HG02798 (cell line): ENCODE measurements around the gene SAMD4B.

Experiments used
- ATAC-seq: cut with Tn5 transposase; IDR thresholded peaks from one replicate; pipeline ENCODE4 v1.9.1; 2021; ENCODE audit warnings: mild to moderate bottlenecking; ENCODE audit not compliant: unreplicated experiment, poor library complexity

SAMD4B gene, protein sequence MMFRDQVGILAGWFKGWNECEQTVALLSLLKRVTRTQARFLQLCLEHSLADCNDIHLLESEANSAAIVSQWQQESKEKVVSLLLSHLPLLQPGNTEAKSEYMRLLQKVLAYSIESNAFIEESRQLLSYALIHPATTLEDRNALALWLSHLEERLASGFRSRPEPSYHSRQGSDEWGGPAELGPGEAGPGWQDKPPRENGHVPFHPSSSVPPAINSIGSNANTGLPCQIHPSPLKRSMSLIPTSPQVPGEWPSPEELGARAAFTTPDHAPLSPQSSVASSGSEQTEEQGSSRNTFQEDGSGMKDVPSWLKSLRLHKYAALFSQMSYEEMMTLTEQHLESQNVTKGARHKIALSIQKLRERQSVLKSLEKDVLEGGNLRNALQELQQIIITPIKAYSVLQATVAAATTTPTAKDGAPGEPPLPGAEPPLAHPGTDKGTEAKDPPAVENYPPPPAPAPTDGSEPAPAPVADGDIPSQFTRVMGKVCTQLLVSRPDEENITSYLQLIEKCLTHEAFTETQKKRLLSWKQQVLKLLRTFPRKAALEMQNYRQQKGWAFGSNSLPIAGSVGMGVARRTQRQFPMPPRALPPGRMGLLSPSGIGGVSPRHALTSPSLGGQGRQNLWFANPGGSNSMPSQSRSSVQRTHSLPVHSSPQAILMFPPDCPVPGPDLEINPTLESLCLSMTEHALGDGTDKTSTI

DNA sequence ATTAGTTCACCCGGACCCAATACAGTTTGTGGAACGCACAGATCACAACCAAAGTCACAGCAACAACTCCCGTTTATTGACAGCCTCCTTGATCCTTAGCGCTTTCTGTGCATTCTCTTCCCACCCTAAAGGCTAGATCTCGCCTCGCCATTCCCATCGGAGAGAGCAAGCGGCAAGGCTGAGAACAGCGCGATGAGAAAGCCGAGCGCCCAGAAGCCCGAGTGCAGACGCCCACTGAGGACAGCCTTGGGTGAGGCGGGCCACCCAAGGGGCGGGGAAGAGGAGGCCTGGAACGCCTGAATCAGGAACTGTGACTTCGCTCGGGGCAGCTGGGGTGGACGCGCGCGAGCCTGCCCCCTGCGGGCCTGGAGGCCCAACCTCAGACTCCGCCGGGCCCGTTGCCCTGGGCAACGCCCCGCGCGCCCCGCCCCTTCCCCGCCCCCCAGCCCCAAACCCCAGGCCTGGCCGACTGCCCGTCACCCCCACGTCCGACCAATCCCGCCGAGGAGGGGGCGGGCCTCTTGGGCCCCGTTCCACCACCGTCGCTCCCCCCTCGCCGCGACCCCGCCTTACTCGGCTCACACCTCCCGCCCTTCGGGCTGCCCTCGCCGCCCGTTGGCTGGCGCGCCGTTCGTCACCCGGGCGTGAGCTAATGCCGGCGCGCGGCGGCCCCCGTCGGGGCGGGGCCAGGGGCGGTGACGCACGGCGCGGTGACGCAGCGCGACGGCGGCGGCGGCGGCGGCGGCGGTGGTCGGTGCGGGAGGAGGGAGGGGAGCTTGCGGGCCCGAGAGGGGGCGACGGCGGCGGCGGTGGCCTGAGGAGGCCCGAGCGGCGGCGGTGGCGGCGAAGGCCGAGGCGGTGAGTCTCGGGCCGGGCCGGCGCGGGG is at the start of gene SAMD4B:
SAMD4B (plus strand) TSS at position 703 of the 886 bp plus-strand sequence. CDS start 14,473 bp downstream, outside the sequence.
- ATAC-seq = peak; percentile 93

- ATAC-seq = no peak
Observed at GRCh38 chr19:39293394-39293793, 48.8 kb upstream of the SAMD4B start.

DNA sequence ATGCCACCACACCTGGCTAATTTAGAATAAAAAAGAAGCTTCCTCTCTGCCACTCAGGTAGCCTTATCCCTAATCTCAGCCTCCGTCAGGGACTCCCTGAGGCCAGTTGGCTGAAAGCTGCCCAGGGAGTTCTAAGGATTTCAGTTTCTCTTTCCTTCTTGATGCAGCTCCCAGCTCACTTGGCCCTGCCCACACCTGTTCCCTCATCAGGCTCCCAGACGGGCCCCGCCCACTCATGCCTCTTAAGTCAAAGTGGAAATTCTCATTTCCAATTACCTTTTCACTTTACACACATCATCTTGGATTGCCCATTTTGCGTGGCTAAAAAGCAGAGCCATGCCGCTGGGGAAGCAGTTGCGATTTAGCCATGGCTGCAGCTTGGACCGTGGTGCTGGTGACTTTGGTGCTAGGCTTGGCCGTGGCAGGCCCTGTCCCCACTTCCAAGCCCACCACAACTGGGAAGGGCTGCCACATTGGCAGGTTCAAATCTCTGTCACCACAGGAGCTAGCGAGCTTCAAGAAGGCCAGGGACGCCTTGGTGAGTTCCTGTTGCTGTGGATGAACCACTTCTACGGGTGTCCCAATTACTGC is 46.1 kb upstream of the SAMD4B start, which contains the start of gene IFNL1:
IFNL1 (plus strand) TSS at position 353 of the 591 bp plus-strand sequence; CDS start at position 368, 15 bp downstream.
- ATAC-seq = no peak

DNA sequence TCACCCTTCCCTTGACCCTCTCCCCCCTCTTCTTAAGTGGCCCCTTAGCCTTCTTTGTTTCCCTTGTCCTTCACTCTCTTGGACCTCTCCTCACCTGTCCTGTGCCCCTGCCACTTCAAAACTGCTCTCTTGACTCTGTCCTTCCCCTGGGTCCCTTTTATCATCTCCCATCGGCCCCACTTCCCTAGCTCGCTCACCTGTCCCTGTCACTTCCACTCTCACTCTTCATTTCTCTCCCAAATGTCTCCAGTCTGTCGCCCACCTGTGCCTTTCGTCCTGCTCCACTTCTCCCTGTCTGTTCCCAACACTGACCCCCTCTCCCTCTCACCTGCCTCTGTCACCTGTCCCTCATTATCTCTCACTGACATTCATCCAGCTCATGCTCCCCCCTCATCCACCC is 45.3 kb upstream of the SAMD4B start:
- no peak for ATAC-seq

DNA sequence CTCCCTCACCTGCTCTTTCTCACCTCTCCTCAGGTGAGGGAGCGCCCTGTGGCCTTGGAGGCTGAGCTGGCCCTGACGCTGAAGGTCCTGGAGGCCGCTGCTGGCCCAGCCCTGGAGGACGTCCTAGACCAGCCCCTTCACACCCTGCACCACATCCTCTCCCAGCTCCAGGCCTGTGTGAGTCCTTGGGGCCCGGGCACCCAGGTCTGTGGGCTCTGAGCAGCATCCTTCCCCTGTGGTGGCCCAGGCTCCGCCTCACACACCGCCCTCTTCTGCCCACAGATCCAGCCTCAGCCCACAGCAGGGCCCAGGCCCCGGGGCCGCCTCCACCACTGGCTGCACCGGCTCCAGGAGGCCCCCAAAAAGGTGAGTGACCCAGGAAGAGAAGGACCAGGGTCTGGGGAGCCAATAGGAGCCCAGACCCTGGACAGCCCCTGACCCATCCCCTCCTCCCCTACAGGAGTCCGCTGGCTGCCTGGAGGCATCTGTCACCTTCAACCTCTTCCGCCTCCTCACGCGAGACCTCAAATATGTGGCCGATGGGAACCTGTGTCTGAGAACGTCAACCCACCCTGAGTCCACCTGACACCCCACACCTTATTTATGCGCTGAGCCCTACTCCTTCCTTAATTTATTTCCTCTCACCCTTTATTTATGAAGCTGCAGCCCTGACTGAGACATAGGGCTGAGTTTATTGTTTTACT is 44.1 kb upstream of the SAMD4B start:
- no peak for ATAC-seq

GRCh38 chr19:39299404-39299803 is 42.8 kb upstream of the SAMD4B start:
- no peak for ATAC-seq

GRCh38 chr19:39299832-39300231 is 42.4 kb upstream of the SAMD4B start:
- ATAC-seq = no peak

- ATAC-seq = no peak
Observed at GRCh38 chr19:39301021-39301420, 41.2 kb upstream of the SAMD4B start.

- no peak for ATAC-seq
Observed at GRCh38 chr19:39301562-39301961, 40.7 kb upstream of the SAMD4B start.

DNA sequence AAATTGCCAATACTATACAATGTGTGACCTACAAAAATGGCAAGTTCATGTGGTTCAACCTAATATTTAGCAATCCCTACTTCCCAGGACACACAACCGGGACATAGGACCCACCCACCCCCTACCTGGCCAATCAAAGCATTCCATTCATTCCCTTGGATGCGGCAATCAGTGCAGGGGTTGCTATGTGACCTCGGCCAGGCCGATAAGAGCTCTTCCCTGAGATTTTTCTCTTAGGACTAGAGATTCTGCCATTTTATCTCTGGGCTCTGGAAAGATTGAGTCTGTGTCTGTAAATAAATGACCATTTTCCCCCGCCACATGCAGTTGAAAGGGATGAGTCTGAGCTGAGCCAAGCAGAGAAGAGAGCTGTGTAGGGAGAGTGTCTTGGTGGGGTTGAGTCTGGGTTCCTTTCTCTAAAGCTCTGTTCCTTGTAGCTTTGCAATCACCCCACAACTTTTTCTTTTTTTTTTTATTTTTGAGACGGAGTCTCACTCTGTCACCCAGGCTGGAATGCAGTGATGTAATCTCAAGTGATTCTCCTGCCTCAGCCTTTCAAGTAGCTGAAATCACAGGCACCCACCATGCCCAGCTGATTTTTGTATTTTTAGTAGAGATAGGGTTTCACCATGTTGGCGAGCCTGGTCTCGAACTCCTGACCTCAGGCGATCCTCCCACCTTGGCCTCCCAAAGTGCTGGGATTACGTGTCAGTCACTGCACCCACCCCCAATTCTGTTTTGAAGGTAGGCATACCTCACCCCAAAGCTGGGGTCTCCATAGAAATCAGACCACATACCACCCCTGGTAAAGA is 38.6 kb upstream of the SAMD4B start:
- ATAC-seq = no peak

DNA sequence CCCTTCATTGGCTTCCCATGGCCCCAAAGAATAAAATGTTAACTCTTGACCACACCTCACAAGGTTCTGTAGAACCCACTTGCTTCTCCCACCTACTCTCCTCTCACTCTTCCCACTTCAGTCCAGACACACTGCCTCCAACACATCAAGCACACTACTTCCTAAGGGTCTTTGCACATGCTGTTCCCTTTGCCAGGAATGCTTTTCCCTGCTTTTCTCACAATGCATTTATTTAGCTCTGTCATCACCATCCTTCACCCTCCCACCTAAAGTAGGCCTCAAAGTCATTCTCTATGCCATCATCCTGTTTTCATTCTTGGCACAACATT is 38.1 kb upstream of the SAMD4B start:
- no peak for ATAC-seq

DNA sequence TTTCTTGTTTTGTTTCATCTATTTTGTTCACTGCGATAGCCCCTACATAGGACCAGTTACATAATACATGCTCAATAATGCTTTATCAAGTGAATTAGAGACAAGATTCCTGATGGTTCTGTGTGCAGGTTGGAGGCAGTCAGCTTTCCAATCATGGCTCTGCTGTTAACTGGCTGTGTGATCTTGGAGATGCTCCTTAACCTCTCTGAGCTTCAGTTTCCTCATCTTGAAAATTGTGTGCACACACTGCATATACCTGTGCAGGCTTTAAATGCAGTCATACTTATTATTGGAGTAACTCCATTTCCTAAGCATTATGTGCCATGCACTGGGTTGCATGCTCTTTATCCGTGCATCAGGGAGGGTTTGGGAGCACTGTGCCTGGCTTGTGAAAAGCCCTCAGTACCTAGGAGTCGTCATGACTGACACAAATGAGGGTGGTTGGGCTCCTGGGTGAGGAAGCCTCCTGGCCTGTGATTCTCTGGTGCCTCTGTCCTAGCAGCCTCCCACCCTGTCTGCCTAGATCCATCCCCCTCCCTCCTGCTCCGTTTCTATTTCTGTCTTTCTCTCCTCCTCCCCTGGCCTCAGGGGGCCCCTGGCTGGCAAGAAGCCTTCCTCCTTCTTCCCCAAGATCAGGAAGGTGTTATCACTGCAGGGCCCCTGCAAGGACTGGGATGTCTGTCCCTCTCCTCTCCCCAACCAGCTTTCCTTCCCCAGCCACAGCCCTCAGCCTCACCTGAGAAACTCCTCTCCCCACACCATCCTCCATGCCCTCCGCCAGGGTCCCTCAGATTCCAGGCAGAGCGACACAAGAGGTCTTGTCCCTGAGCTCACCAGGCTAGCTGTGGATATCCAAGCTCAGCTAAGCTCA is 37.3 kb upstream of the SAMD4B start:
- no peak for ATAC-seq

- ATAC-seq = no peak
Observed at GRCh38 chr19:39306075-39306474, 36.1 kb upstream of the SAMD4B start.

DNA sequence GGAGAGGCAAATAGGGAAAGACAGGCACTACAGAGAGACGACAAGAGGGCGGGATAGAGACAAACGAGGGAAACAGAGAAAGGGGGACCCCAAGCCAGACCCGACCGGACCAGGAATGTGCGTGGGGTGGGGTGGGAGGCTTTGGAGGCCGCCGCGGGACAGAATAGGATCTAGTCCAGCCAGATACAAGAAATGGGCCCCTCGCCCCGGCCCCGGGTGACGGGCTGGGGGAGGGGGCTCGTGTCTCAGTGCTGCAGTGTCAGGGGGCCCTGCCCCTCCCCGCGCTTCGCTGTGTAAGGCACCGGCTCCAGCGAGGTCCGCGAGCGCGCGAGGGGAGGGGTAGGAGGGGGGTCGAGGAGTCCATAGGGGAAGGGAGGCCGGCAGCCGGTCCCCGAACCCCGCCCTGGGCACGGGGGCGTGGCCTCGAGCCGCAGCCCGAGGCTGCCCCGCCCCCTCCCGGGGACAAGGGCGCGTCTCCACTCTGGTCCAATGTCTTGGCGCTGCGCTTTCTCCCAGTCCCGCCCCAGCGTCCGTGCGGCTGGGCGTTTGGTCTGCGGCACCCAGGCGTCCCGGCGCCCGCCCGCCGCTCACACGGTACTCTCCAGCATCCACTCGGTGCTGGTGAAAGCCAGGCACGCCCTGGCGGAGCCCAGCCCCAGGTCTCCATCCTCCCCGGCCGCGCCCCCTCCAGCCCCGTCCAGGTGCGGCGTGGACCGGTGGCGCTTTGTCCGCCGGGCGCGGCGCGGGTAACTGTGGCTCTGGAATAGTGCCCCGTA is 35.0 kb upstream of the SAMD4B start:
- ATAC-seq = no peak

GRCh38 chr19:39307822-39308530 is 34.2 kb upstream of the SAMD4B start:
- ATAC-seq = no peak

DNA sequence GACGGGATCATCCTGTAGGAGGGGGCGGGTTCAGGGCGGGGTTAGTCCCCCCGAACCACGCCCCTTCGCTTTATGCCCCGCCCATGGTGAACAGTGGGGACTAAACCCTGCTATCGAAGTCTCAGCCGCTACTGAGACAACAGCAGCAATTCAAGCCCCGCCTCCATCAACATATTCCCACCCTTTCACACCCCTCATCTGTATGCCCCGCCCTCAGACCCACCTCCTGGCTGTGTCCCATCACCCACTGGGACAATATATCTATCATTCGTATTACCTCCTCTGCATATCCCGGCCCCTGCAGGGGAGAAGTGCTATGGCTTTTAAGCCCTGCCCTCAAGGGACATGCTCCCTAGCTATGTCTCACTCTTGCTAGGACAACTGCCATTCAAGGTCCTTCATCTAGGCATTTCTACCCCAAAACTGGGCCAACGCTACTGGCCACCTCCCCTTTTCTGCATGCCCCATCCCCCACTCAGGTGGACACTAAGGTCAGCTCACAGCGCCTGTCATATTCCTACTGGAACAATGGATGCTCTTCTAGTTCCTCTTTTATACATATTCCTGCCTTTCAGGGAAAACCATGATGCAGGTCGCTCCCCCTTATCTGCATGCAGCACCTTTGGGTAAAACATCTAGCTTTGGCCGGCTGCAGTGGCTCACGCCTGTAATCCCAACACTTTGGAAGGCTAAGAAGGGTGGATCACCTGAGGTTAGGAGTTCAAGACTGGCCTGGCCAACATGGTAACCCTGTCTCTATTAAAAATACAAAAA is 33.5 kb upstream of the SAMD4B start:
- ATAC-seq = no peak
